Measurements from ENCODE around the gene KBTBD2.
"Not testable (repeated sequence)": the region's sequence is repeated elsewhere in the genome, so short reads cannot be mapped to it uniquely, and the experiment has no call there.

Gene KBTBD2

DNA sequence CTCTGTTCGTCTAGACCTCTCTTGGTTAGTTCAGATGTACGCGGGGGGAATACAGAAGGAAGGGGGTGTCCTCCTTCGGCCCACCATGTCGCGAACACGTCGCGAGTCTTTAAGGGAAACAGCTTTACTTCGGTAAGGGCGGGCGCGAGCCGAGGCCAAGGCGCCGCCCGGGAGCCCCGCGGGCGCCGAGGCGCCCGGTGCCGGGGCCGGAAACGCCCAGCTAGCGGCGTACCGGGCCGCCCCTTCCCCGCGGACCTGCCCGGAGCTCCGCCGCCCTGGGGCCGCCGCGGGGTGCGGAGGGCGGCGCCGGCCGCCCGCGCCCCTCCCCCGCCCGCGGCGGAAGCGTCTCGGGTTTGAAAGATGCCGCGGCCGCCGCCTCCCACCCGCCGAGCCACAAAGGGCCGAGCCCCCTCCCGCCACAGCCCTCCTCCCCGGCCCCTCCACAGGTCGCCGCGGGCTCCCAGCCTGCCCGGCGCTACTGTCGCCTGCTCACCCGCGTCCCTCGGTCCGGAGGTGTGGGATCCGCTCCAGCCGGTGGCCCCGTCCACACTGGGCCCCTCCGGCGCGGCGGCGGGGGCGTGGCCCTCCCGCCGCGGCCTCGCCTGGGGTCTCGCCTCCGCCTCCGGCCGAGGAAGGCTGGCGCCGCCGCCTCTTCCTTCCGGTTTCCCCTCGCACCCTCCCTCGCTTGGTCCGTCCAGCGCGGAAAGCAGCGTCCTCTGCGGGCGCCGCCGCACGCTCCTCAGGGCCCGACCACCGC, at the start of gene KBTBD2:
Gene KBTBD2, minus strand, starts transcription at position 718 of the 757 bp plus-strand sequence. CDS start 12,156 bp downstream, outside the sequence.
- DNase-seq = peak; percentile 92

DNA sequence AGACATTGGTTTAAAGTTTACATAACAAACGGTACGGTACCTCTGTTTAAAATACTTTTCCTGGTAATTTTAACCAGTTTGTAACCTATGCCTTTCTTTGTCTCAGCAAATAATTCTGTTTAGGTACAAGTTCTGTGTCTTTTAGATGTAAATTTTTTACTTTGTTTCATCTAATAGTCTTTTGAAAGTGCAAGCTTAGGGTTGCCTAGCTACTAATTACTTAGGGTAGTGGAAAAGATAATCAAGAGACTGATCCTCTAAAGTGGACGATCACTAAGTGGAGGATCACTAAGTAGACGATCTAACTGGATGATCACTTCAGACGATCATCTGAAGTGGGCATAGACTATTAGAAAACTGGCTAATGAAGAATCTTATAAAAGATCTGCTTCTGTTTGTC, 49.6 kb upstream of the KBTBD2 start:
- no peak for DNase-seq

- DNase-seq = no peak
Measured at GRCh38 chr7:32937344-32938174, 46.0 kb upstream of the KBTBD2 start.

- DNase-seq = no peak
Measured at GRCh38 chr7:32936689-32937088, 45.1 kb upstream of the KBTBD2 start.

GRCh38 chr7:32935558-32935957, 44.0 kb upstream of the KBTBD2 start:
- DNase-seq = no peak

DNA sequence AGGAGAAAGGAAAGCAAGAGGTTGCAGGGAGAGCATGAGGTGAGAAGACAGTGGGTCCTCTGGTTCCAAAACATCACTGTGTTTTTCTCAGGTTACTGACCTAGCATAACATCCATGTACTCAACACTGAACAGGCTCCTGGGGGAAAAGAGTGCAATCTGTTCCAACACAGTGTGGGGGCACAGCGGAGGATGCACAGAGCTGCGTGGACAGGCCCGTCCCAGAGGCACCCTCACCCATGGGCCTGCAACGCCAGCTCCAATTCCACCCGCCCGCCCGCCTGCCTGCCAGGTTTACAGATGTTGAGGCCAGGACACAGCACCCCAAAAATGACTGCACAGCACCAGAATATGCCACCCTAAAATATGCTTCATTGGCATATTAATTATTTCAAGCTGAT, 38.8 kb upstream of the KBTBD2 start:
- DNase-seq = no peak

DNA sequence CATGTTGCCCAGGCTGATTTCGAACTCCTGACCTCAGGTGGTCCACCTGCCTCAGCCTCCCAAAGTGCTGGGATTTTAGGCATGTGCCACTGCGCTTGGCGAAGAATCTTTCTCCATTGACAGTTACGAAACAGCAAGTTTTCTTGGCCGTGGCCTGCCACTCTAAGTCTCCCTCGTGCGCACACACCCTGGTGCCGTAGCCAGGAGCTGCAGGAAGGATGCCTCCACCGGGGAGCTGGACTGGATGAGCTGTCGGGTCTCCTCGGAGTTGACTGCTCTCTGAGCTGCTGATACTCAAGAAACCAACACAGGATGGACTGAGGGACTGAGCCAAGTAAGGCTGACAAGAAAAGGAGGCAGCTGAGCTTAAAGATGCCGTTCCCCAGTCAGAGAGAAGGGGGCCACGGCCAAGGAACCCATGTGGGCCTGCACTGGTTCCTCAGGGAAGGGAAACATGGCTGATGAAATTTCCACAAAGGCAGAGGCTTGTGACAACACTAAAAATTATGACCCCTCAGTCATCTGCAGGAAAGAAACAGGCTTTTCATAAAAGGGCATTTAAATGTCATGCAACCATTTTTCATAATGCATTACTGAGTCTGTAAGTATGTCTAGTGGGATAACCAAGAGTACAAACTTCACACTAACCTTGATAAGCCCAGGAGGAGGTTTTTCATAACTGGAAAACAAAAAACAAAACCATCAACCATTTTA, 38.0 kb upstream of the KBTBD2 start:
- DNase-seq = no peak

- DNase-seq = no peak
Measured at GRCh38 chr7:32928785-32929298, 37.3 kb upstream of the KBTBD2 start.

DNA sequence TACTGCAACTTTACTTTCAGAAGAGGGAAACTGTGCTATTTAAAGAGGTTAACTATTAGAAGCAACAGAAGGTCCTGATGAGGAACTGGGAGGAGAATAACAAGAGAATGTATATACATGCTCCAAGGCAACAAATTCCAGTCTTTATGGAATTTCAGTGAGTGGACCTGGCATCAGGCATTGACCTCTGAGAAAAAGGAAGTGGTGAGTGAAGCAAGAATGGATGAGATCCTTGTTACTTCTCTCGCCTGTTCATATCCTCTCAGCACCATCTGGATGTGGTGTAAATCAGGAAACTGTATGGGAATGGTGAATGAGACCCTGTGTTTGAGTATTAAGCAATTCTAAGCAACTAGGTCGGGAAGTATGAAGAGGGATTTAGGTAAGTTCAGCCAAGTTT, 30.3 kb upstream of the KBTBD2 start:
- no peak for DNase-seq

DNA sequence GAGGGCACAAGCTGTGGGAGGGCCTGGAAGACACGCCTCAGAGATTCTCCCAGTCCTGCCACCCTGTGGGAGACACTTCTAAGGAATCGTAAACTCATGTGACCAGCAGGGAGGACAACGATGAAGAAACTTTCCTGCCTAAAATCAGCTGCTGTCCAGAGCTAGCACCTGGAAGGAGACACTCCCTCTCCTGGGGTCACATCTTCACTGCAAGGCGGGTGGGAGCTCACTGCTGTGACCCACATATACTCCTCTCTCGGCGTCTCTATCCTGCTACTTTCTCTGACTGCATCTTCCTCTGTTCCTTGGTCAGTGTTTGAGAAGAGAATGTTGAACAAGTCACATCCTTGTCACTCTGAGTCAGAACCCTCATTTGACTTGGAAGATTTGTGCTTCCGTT, 25.4 kb upstream of the KBTBD2 start:
- not testable (repeated sequence) for DNase-seq

GRCh38 chr7:32916006-32916405, 24.4 kb upstream of the KBTBD2 start:
- no peak for DNase-seq

DNA sequence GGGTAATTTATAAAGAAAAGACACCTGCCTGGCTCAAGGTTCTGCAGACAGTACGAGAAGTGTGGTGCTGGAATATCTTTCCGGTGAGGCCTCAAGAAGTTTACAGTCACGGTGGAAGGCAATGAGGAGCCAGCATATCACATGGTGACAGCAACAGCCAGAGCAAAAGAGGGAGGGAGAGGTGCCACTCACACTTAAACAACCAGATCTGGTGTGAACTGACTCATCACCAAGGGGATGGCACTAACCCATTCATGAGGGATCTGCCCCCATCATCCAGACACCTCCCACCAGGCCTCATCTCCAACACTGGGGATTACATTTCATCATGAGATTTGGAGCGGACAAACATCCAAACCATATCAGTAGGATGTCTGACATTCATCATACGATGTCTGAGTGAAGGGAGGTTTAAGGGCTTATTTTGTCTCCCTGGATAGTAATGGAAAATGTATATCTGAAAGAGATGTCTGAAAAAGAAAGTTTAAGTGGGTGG, 23.5 kb upstream of the KBTBD2 start:
- DNase-seq = no peak

- DNase-seq = no peak
Measured at GRCh38 chr7:32914184-32914583, 22.6 kb upstream of the KBTBD2 start.

DNA sequence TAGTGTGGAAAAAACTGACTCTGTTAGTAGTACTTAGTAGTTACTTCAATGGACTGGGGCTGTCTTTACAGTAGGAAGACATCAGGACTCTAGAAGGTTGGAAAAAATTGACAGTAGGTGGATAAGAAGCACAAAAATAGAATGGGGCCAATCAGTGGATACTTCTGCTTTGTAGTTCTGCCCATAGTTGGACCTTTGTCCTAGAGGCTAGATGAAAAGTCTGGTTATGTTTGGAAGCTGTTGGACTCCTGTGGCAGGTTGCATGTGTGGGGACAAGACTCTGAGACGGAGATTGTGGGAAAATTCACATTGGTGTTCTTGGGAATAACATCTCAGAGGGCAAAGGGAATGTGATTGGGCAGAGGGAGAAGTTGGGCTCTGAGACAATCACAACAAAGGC, 18.6 kb upstream of the KBTBD2 start:
- DNase-seq = no peak

GRCh38 chr7:32905175-32905662, 13.7 kb upstream of the KBTBD2 start:
- DNase-seq = peak; percentile 90

DNA sequence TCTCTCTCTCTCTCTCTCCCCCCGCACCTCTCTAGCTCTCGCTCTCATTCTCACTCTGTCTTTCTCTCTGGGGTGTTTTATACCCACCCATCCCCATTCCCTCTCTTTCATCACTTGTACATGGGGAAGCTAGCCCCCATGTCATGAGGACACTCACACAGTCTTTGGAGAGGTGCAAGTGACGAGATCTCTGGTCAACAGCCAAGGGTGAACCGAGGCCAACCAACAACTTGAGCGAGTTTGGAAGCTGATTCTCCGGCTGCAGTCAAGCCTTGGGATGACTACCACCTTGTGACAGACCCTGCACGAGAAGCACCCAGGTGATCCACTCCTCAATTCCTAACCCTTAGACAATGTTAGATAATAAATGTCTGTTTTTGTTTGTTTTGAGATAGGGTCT, 10.1 kb upstream of the KBTBD2 start:
- DNase-seq = no peak

GRCh38 chr7:32900433-32900995, 9.0 kb upstream of the KBTBD2 start:
- no peak for DNase-seq

DNA sequence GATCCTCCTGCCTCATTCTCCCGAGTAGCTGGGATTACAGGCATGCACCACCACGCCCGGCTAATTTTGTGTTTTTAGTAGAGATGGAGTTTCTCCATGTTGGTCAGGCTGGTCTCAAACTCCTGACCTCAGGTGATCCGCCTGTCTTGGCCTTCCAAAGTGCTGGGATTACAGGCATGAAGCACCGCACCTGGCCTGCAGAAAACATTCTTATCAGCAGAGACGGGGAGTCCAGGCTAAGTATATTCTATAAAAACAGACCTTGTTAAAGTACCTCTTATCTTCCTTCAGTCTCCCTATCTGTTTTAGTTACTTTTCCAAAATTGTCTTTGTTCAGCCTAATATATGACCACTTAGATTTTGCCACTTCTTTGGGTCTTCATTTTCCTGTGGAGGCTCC, 5.8 kb upstream of the KBTBD2 start:
- not testable (repeated sequence) for DNase-seq

- DNase-seq = no peak
Measured at GRCh38 chr7:32896564-32897347, 5.2 kb upstream of the KBTBD2 start.

DNA sequence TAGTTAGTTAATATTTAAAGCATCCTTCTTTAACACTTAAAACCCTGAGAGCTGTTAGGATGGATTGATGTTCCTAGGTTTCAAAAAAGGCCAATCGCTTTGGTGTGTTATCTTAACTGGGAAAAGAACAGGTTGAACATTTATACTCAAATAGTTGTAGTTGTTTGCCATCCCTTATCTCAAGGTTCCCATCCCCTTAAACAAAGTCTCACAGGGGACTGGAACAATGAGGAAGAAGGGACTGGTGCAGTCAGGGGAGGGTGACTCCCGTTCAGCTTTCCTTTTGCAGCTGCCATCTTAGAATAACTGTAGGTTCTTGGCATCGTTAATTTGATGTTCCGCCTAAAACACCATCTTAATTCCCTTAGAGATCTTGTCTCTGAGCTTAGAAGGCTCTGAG, 2.6 kb upstream of the KBTBD2 start:
- DNase-seq = no peak

DNA sequence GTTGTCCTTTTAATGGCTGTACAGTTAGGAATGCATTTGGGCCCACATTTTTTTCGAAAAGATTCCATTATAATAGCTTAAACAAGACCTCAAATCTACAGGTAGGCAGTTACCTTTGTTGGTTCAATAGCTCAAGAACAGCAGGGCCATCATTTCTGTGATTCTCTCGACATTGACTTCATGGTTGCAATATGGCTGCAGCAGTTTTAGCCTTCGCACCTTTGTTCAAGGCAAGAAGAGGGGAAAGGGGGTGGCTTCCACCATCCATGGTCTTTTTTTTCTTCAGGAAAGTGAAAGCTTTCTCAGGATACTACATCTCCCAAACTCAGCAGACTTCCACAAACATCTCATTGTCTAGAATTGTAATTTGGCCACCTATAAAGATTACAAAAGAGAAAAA, 2.2 kb upstream of the KBTBD2 start:
- no peak for DNase-seq

- DNase-seq = no peak
Measured at GRCh38 chr7:32893207-32893524, 1.6 kb upstream of the KBTBD2 start.

Data from islet precursor cell (in vitro differentiated cells).